ENCODE measurements around the gene IRGC. TPM values are rescaled to one million over a fixed set of nuclear protein-coding genes. Genes with fewer than 3 reads are reported as not detected.

The IRGC gene
- total and polyA plus RNA-seq, 9 of the 15 experiments (the other 6 are each of a cell fraction or from before 2014, with no cell fraction given): not detected

DNA sequence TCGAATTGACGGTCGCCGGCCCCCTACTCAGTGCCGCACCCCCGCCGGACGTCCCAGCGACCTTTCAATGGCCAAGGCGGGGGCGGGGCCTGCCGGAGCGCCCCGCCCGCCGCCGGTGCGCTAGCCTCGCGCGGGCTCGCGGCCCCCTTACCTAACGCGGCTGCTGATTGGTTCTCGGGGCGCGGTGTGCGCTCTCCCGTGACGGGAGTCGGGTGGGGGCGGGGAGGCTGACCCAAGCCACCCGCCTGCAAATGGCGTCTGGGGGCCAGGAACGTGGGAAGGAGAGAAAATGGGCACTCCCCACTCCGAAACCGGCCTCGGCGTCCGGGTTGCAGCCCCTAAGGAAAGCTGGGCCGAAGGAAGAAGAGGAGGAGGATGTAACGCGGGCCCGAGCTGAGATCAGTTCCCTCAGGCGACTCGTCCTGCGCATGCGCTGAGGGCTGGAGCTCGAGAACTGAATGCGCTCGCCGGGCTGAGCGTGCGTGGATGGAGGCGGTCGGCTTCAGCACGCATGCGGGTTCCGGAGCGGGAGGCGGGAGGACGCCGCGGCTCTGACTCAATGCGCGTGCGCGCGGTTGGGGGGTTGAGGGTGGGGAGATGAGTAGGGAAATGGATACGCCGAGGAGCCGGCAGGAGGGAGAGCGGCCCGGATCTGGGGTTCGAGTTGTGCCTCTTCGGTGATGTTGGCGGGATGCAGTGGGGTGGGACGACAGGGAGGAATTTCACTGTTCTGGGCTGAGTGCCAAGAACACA lies 38.8 kb downstream of the IRGC start, which contains the start of gene SMG9 (continued):
- no peak for TF ChIP-seq NELFE (IDR thresholded peaks at IDR 0.05; ENCODE audit: insufficient read depth, insufficient read length)
- TF ChIP-seq, protein P1, sequence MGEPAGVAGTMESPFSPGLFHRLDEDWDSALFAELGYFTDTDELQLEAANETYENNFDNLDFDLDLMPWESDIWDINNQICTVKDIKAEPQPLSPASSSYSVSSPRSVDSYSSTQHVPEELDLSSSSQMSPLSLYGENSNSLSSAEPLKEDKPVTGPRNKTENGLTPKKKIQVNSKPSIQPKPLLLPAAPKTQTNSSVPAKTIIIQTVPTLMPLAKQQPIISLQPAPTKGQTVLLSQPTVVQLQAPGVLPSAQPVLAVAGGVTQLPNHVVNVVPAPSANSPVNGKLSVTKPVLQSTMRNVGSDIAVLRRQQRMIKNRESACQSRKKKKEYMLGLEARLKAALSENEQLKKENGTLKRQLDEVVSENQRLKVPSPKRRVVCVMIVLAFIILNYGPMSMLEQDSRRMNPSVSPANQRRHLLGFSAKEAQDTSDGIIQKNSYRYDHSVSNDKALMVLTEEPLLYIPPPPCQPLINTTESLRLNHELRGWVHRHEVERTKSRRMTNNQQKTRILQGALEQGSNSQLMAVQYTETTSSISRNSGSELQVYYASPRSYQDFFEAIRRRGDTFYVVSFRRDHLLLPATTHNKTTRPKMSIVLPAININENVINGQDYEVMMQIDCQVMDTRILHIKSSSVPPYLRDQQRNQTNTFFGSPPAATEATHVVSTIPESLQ (CRISPR knock-in tag; IDR thresholded peaks at IDR 0.05): no peak
- no peak for TF ChIP-seq ZSCAN29 (IDR thresholded peaks at IDR 0.05)
- no peak for TF ChIP-seq ZNF146 (CRISPR knock-in tag; IDR thresholded peaks at IDR 0.05; ENCODE audit: unreplicated experiment)
- peak; percentile 68; the same call in 1 of the 2 replicates for TF ChIP-seq ARID1B (IDR thresholded peaks at IDR 0.05)
- TF ChIP-seq MCM5 (IDR thresholded peaks at IDR 0.05; ENCODE audit: low read depth): no peak
- peak; percentile 19; the same call in 1 of the 2 replicates for TF ChIP-seq EP300 (IDR thresholded peaks at IDR 0.05; ENCODE audit: low read length)
- TF ChIP-seq NCOA2 (IDR thresholded peaks at IDR 0.05; ENCODE audit: partially characterized antibody in 2 of 2): no peak
- TF ChIP-seq, protein P2, sequence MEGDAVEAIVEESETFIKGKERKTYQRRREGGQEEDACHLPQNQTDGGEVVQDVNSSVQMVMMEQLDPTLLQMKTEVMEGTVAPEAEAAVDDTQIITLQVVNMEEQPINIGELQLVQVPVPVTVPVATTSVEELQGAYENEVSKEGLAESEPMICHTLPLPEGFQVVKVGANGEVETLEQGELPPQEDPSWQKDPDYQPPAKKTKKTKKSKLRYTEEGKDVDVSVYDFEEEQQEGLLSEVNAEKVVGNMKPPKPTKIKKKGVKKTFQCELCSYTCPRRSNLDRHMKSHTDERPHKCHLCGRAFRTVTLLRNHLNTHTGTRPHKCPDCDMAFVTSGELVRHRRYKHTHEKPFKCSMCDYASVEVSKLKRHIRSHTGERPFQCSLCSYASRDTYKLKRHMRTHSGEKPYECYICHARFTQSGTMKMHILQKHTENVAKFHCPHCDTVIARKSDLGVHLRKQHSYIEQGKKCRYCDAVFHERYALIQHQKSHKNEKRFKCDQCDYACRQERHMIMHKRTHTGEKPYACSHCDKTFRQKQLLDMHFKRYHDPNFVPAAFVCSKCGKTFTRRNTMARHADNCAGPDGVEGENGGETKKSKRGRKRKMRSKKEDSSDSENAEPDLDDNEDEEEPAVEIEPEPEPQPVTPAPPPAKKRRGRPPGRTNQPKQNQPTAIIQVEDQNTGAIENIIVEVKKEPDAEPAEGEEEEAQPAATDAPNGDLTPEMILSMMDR (IDR thresholded peaks at IDR 0.05 in 2 of 3, conservative IDR thresholded peaks at IDR 0.05 in 1 of 3; ENCODE audit: insufficient read depth in 2 of 3, low read depth in 1 of 3, low read length in 3 of 3): no peak
- TF ChIP-seq CHD1 (IDR thresholded peaks at IDR 0.05; ENCODE audit: low read length): no peak
- TF ChIP-seq CHCHD3 (CRISPR knock-in tag; IDR thresholded peaks at IDR 0.05): peak; percentile 91; the same call in 1 of the 2 replicates
- no peak for TF ChIP-seq XRCC4 (IDR thresholded peaks at IDR 0.05; ENCODE audit: extremely low read depth, insufficient read depth, insufficient read length)
- no peak for TF ChIP-seq ELF1 (tag; IDR thresholded peaks at IDR 0.05)
- TF ChIP-seq, protein P3, sequence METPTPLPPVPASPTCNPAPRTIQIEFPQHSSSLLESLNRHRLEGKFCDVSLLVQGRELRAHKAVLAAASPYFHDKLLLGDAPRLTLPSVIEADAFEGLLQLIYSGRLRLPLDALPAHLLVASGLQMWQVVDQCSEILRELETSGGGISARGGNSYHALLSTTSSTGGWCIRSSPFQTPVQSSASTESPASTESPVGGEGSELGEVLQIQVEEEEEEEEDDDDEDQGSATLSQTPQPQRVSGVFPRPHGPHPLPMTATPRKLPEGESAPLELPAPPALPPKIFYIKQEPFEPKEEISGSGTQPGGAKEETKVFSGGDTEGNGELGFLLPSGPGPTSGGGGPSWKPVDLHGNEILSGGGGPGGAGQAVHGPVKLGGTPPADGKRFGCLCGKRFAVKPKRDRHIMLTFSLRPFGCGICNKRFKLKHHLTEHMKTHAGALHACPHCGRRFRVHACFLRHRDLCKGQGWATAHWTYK (CRISPR knock-in tag; IDR thresholded peaks at IDR 0.05): no peak
- no peak for TF ChIP-seq ZNF699 (CRISPR knock-in tag; IDR thresholded peaks at IDR 0.05; ENCODE audit: insufficient replicate concordance)
- TF ChIP-seq KDM4B (IDR thresholded peaks at IDR 0.05; ENCODE audit: borderline replicate concordance in 2 of 2, low read depth in 1 of 2): no peak; a peak in 1 of 4 replicates
- no peak for TF ChIP-seq ZNF77 (CRISPR knock-in tag; IDR thresholded peaks at IDR 0.05)
- TF ChIP-seq ASH1L (IDR thresholded peaks at IDR 0.05; ENCODE audit: borderline replicate concordance, low read depth, partially characterized antibody): no peak
- peak; percentile 82; the same call in 1 of the 2 replicates for TF ChIP-seq RB1 (IDR thresholded peaks at IDR 0.05; ENCODE audit: low read depth)
- TF ChIP-seq, protein P4, sequence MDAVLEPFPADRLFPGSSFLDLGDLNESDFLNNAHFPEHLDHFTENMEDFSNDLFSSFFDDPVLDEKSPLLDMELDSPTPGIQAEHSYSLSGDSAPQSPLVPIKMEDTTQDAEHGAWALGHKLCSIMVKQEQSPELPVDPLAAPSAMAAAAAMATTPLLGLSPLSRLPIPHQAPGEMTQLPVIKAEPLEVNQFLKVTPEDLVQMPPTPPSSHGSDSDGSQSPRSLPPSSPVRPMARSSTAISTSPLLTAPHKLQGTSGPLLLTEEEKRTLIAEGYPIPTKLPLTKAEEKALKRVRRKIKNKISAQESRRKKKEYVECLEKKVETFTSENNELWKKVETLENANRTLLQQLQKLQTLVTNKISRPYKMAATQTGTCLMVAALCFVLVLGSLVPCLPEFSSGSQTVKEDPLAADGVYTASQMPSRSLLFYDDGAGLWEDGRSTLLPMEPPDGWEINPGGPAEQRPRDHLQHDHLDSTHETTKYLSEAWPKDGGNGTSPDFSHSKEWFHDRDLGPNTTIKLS (IDR thresholded peaks at IDR 0.05; ENCODE audit: borderline replicate concordance, low read depth): peak; percentile 56; the same call in 1 of the 2 replicates
- no peak for TF ChIP-seq TEAD2 (tag; IDR thresholded peaks at IDR 0.05)

Measured in K562 (cell line).